Measurements from ENCODE around the gene ZNF516. TPM values are rescaled to one million over a fixed set of nuclear protein-coding genes. Genes with fewer than 3 reads are reported as not detected.

Gene ZNF516
- total RNA-seq, 3 donors from 2014 or later (not counting 1 experiment from before 2014, with no cell fraction given): 49.1 to 60.0 (median 52.4) TPM

DNA sequence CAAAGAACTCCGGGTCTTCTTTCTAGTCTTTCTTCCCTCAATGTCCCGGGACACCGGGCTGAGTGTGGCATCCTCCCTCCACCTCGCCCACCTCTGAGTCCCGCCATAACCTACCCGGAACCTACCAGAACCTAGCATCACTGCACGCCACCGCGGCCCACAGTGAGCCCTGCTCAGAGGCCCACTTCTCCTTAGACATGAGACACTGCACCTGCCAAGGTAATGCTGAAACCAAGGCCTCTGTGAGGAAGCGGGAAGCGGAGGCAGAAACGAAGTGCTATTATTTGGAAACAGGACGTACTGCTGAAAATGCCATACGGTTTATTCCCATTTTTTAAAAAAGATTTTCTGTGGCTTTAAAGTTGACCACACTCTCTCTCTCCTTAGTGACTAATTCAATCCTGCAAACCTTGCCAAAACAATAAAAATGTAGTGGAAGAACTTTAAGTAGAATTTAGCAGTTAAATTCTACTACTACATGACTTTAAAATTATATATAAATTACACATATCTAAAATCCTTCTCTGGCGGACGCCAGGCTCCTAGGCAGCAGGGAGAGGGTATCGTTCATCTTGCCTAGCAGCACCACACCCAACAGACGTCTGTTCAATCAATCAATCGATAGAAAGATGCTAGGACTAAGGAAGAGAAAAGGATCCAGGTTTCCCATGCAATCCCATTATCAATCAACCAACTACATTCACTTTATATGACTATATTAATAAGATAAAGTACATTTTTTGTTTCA, 82.0 kb downstream of the ZNF516 start:
- H3K9me3 Mint-ChIP-seq: no peaks in the 10 kb centered on the region
- no peaks in the 10 kb centered on the region for H3K27me3 Mint-ChIP-seq (ENCODE audit: low read depth in 2 of 2)
- no peak overlapping the region for H3K27ac ChIP-seq (ENCODE audit: low read length)
- ATAC-seq: no peak
- DNase-seq: no peak
- no peak for TF ChIP-seq CTCF (IDR thresholded peaks at IDR 0.05)
- no peaks in the 10 kb centered on the region for H3K36me3 Mint-ChIP-seq
- intact Hi-C loops (cut with micrococcal nuclease): no loop called here
- peaks cover 65 to 78% of the 10 kb centered on the region in 2 donors for H3K4me1 Mint-ChIP-seq
- no peak overlapping the region for H3K4me3 ChIP-seq (ENCODE audit: low read length)
- H3K4me1 ChIP-seq (ENCODE audit: control insufficient read depth, insufficient read depth, low read length): peaks cover 20% of the 10 kb centered on the region
- no peaks in the 10 kb centered on the region for H3K36me3 ChIP-seq (ENCODE audit: control insufficient read depth, insufficient read depth, low read length)
- no peak overlapping the region for H3K4me3 Mint-ChIP-seq
- no peaks in the 10 kb centered on the region for H3K9me3 ChIP-seq (ENCODE audit: control insufficient read depth, insufficient read depth, low read length)
- 96% methylated on average over 14 of the region's 19 CpGs for WGBS (ENCODE audit: insufficient coverage)
- no peak overlapping the region for H3K27ac Mint-ChIP-seq
- no peaks in the 10 kb centered on the region for H3K27me3 ChIP-seq (ENCODE audit: control insufficient read depth, insufficient read depth, low read length)

DNA sequence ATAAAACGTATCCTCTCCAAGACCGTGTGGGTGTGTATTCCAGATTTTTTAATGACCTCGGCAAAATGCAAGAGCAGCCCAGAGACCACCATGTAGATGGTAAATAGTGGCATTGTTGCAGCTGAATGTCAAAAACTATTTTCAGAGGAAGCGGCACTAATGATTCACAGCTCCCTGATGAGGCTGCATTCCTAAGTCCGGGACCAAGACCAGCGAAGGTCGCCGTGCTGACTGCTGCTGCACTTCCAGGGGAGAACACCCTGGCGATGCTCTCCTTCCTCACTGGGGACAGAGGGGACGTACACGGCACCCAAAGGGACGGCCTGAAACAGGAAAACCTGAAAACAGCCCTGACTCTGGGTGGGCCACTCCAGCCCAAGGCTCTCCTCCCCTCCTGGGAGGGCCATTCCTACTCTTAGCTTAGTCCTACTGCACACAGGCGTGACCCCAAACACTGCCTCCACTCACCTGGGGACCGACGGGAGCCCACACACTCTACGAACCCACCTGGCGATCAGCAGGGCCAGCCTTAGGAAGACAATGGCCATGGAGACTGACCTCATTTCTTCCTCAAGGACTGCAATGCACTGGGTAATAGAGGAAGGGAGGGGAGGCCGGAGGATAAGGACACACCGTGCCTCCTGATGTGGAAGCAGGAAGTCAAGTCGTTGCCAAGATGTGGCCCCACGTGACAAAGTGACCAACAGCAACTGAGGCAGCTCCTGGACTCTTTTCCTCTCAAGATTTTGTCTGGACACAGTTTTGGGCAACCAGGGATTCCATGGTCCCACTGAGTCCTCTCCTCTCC, 82.8 kb downstream of the ZNF516 start:
- H3K27ac Mint-ChIP-seq: no peak overlapping the region
- H3K4me3 ChIP-seq (ENCODE audit: low read length): no peak overlapping the region
- H3K4me1 Mint-ChIP-seq: peaks cover 71 to 82% of the 10 kb centered on the region in 2 donors
- no peak for DNase-seq
- WGBS (ENCODE audit: insufficient coverage): 93% methylated on average over 21 of the region's 21 CpGs
- no peaks in the 10 kb centered on the region for H3K36me3 ChIP-seq (ENCODE audit: control insufficient read depth, insufficient read depth, low read length)
- TF ChIP-seq CTCF (IDR thresholded peaks at IDR 0.05): no peak
- H3K27me3 ChIP-seq (ENCODE audit: control insufficient read depth, insufficient read depth, low read length): no peaks in the 10 kb centered on the region
- no peak overlapping the region for H3K4me3 Mint-ChIP-seq
- intact Hi-C loops (cut with micrococcal nuclease): no loop called here
- ATAC-seq: no peak
- H3K27ac ChIP-seq (ENCODE audit: low read length): no peak overlapping the region
- H3K9me3 Mint-ChIP-seq: no peaks in the 10 kb centered on the region
- no peaks in the 10 kb centered on the region for H3K9me3 ChIP-seq (ENCODE audit: control insufficient read depth, insufficient read depth, low read length)
- no peaks in the 10 kb centered on the region for H3K36me3 Mint-ChIP-seq
- H3K27me3 Mint-ChIP-seq (ENCODE audit: low read depth in 2 of 2): no peaks in the 10 kb centered on the region
- peaks cover 20% of the 10 kb centered on the region for H3K4me1 ChIP-seq (ENCODE audit: control insufficient read depth, insufficient read depth, low read length)

GRCh38 chr18:76410660-76411417, 84.2 kb downstream of the ZNF516 start:
- H3K27ac Mint-ChIP-seq: peak overlapping the region; percentile 53 to 71
- H3K36me3 Mint-ChIP-seq: no peaks in the 10 kb centered on the region
- Histone ChIP-seq H3K27me3 (ENCODE audit: control insufficient read depth, insufficient read depth, low read length) (no peaks in the 10 kb centered on the region), H3K36me3 (ENCODE audit: control insufficient read depth, insufficient read depth, low read length) (no peaks in the 10 kb centered on the region), H3K4me1 (ENCODE audit: control insufficient read depth, insufficient read depth, low read length) (peaks cover 17% of the 10 kb centered on the region), H3K4me3 (ENCODE audit: low read length) (no peak overlapping the region), H3K27ac (ENCODE audit: low read length) (no peak overlapping the region), H3K9me3 (ENCODE audit: control insufficient read depth, insufficient read depth, low read length) (no peaks in the 10 kb centered on the region)
- peaks cover 73 to 78% of the 10 kb centered on the region in 2 donors for H3K4me1 Mint-ChIP-seq
- no peak for TF ChIP-seq CTCF (IDR thresholded peaks at IDR 0.05)
- H3K27me3 Mint-ChIP-seq (ENCODE audit: low read depth in 2 of 2): no peaks in the 10 kb centered on the region
- 85% methylated on average over 10 of the region's 11 CpGs for WGBS (ENCODE audit: insufficient coverage)
- ATAC-seq (no peak), DNase-seq (no peak)
- H3K4me3 Mint-ChIP-seq: no peak overlapping the region
- H3K9me3 Mint-ChIP-seq: no peaks in the 10 kb centered on the region
- intact Hi-C loops (cut with micrococcal nuclease): no loop called here
